ENCODE data around the gene ZCCHC12.
"Not testable (repeated sequence)": the region's sequence is repeated elsewhere in the genome, so short reads cannot be mapped to it uniquely, and the experiment has no call there.

ZCCHC12 gene

GRCh38 chrX:118823263-118824172 lies at the start of gene ZCCHC12:
TSS of gene ZCCHC12 (plus strand) at chrX:118823824. CDS start at chrX:118825245, 1,421 bp downstream.
- peak in 53 of 58 donors; percentile 0 to 73 (median 39) for DNase-seq

- DNase-seq = no peak
These were observed 44.0 kb upstream of the ZCCHC12 start for GRCh38 chrX:118779581-118779980.

DNA sequence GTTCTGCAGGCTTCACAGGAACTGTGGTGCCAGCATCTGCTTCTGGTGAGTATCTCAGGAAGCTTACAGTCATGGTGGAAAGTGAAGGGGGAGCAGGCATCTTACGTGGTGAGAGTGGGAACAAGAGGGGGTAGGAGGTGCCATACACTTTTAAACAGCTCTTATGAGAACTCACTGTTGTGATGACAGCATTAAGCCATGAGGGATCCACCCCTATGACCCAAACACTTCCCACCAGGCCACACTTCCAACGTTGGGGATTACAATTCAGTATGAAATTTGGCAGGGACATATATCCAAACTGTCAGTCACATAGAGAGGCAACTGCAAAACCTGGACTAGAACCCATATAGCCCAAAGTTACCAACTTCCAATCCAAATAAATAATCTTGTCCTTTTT lies 43.1 kb upstream of the ZCCHC12 start:
- no peak for DNase-seq

DNA sequence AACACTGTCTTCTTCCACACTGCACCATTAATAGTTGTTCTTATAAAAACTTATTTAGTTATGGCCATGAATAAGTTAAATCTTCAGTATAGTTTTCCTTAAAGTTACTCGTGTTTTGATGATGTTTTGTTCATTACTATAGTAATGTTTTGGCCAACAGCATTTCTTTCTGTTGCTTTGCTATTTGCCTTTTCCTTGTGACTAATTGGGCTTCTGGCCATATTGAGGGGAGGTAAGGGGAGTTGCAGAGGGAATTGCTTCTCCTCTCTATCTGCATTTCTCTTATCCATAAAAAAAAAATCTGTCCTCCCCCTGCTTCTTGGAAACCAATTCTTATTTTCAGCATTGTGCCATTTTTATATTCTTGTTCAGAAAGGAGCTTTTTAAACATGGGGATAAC lies 42.7 kb upstream of the ZCCHC12 start:
- no peak for DNase-seq

GRCh38 chrX:118795528-118796280 lies 27.9 kb upstream of the ZCCHC12 start:
- DNase-seq = no peak

DNA sequence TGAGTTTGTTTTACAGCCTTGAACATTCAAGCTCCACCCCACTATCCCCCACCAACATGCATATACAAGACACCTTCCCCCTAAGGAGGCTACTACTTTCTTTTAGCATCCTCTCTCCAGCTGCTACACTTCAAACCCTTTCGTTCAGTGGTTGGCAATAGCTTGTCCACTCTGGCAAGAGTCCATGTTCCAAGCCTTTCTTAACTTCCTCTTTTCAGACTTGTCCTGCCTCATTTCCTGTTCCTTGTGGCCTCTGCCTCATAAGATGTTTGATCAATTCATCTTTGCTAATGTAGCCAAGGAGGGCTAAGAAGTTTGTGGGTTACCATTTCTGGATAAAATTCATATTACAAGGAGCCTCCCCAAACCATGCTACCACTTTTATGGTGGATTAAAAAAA lies 20.8 kb upstream of the ZCCHC12 start:
- peak in 2 of 58 donors; percentile 0 to 24 for DNase-seq

GRCh38 chrX:118807151-118808017 lies 16.2 kb upstream of the ZCCHC12 start:
- peak in 26 of 58 donors; percentile 0 to 38 (median 4) for DNase-seq

GRCh38 chrX:118817257-118817656 lies 6.4 kb upstream of the ZCCHC12 start:
- not testable (repeated sequence) for DNase-seq

DNA sequence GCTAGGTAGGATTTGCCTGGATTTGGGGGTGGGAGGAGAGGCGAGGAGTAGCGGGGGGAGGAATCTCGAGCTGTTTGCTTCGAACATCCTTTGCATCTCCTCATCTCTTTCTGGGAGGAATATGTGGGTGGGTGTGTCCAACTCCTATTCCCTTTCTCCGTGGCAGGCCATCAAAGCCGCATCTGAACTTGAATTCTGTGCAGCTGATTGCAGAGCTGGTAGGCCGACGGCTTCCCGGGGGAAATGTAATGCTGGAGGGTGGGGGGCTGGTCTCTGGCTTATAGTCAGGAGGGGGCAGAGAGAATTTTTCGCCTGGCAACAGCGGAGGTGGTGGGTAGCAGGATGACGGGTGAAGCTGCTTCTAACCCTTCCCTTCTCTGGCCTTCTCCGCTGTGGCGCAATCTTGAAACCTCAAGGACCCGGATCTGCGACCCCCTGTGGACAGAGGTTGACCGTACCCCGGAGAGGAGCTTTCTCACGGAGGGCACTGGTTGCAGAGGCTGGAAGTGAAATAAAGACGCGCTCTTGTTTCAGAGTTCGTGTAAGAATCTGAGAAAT lies 628 bp downstream of the ZCCHC12 start:
- DNase-seq = peak in 3 of 58 donors; percentile 1 to 10 (median 1)

DNA sequence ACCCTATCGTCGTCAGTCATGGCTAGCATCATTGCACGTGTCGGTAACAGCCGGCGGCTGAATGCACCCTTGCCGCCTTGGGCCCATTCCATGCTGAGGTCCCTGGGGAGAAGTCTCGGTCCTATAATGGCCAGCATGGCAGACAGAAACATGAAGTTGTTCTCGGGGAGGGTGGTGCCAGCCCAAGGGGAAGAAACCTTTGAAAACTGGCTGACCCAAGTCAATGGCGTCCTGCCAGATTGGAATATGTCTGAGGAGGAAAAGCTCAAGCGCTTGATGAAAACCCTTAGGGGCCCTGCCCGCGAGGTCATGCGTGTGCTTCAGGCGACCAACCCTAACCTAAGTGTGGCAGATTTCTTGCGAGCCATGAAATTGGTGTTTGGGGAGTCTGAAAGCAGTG lies 1.6 kb downstream of the ZCCHC12 start:
- DNase-seq = no peak

DNA sequence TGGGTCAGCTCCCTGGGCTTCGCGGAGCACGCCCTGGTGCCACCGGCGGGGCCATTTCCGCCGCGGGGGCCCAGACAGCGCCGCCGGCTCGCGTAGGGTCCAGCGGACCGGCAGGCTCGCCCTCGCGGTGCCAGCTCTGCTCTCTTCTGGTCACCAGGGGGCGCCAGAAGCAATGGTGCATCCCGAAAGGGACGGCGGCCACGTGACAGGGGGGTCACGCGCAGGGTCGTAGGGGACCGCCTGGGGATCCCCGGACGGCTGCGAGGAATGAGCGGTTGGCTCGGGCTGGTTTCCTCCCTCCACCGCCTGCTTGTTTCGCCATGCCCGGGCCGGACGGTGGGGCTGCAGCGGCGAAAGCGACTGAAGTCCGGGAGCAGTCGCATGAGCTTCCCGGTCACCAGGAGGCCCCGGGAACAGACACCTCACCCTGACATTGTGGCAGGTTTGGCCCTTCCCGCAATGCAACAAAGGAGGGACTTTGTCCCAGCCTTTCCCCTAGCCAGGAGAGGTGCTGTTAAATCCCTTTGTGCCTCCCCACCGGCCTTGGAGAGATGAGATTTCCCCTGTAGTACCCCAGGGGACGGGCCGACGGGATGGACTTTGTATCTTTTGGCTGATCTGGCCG lies 15.8 kb downstream of the ZCCHC12 start:
- DNase-seq = peak; percentile 2 to 89 (median 70)

- DNase-seq = peak in 3 of 58 donors; percentile 0 to 51 (median 45)
These were observed 24.1 kb downstream of the ZCCHC12 start for GRCh38 chrX:118847676-118848075.

DNA sequence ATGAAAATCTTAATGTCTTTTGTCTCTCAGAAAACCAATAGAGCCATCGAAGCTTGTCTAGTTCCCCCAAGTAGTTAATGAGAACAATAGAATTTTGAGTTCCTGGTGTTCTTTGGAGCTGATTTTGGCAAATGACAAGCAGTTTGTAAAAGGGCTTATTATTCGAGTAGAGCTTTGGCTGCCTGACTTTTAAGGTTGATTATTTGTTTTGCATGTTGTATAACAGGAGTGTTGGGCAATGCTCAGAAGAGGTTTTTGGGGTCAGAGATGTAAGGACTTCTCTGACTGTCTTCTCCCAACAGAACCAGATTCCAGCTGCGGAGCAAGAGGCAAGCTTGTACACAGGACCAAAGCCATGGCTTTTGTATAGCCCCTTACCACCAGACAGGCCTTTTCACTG lies 30.0 kb downstream of the ZCCHC12 start:
- peak in 2 of 58 donors; percentile 2 to 13 for DNase-seq

DNA sequence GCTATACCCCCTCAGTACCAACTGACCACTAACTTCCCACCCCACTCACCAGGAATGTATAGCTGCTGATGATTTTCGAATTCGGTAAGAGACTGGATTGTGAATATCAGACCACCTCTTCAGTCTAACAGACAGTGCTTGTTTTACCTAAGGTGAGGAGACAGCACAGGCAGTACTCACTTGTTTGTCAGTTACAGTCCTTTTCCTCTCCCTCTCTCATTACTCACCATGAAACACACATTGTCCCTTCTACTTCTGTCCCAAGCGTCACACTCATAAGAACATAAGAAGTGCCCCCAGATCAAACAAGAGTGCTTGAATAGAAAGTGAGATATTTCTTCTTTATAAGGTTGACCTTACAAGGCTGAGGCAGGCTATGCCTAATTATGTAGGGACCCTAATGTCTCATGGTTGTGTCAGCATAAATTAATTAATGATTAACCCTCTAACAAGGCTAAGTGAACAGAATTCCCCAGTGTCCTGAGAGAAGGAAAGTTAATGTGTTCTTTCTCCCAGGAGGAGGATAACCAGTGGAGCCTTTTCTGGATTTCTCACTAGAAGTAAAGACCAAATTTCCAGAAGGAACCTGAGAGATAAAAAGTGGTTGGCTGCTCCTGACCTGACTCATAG lies 32.2 kb downstream of the ZCCHC12 start:
- no peak for DNase-seq

- no peak for DNase-seq
These were observed 33.4 kb downstream of the ZCCHC12 start for GRCh38 chrX:118857006-118857405.

- DNase-seq = no peak
These were observed 37.7 kb downstream of the ZCCHC12 start for GRCh38 chrX:118861338-118861737.

DNA sequence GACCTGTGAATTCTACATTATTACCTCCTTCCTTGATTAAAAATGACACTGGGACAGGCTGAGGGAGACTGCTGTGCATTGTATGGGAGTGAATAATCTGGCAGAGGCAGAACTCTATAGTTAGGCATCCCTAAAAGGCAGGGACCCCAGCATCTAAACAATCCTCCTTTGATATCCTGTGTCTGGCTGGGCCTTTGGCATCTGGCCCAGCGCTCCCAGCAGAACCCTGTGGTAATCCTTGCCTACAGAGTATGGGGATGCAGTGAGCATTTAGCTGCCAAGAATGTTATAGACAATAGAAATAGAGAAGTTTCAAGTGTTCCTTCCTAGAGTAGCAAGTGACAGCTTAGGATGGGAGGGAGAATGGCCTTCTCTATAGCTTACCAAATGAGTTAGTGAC lies 38.5 kb downstream of the ZCCHC12 start:
- peak in 4 of 58 donors; percentile 0 to 10 (median 1) for DNase-seq

GRCh38 chrX:118862979-118863378 lies 39.4 kb downstream of the ZCCHC12 start:
- no peak for DNase-seq

- no peak for DNase-seq
These were observed 40.5 kb downstream of the ZCCHC12 start for GRCh38 chrX:118864063-118864635.

Data from anterior cingulate cortex (tissue), 58 donors.